GM12875 (cell line): ENCODE data around the gene IRX3.
"Not testable (repeated sequence)": the region's sequence is repeated elsewhere in the genome, so short reads cannot be mapped to it uniquely, and the experiment has no call there.

Experiments
- H3K4me3 ChIP-seq: one replicate; pipeline ENCODE4 v1.5.1; 2011; ENCODE audit warnings: low read depth, low read length, control low read depth
- CTCF ChIP-seq: IDR thresholded peaks from 2 replicates; pipeline ENCODE4 v1.5.1; 2011; ENCODE audit warnings: low read depth, mild to moderate bottlenecking, control low read depth, inconsistent platforms, low read length, moderate library complexity, borderline replicate concordance; ENCODE audit not compliant: insufficient read depth

IRX3 gene

DNA sequence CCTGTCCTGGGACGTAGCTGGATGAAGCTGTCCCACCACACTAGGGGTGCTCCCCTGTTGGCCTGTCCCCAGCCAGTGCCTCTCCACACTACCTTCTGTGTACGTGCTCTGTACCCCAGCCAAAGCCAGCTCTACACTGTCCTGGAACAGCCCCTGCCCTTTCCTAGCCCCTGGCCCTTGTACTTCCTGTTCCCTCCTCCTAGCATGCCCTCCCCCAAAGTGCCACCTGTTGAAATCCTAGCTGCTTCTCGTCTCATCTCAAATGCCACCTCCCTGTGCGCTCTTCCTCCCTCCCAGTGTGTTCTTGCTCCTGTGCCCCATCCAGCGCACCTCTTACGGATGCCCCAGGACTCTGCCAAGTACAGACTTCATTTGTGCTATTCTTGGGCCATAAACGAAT is 33.5 kb downstream of the IRX3 start:
- H3K4me3 ChIP-seq: no peak overlapping the region
- TF ChIP-seq CTCF: no peak

DNA sequence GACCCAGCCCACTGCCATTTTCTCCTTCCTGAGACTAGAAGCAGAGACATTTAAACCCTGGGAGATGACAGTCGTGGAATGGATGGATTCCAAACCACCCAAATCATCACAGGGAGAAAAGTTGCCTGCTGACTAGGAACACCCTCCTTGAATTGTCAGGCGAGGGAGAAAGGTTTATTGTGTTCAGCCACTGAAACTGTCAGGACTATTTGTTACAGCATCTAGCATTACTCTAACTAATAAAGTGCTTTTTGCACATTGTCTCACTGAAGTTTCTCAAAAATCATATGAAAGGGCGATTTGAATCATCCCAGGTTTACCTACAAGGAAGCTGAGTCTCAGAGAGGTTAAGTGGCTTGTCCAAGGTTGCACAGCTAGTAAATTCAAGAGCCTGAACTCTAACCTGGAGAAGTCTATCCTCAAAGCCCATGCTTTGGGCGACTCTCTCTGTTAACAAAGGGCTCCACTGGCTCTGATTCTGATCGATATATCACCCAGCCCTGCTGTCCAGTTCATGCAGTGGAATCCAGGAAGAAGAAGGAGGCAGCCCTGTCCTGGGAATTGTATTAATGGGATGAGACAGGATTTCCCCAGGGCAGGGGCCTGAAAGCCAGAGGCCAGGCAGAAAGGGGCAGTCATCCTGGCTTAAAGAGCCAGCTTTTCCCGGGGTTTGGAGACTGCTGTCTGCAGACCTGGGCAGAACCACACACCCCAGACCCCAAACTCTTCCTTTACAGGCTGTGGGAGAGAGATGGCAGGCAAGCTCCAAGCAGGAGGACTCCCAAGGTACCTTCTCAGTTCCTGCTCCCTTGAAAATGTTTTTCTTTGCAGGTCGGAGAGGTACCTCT is 37.5 kb downstream of the IRX3 start:
- no peak for TF ChIP-seq CTCF
- H3K4me3 ChIP-seq: no peak overlapping the region

GRCh38 chr16:54247705-54248104 is 38.9 kb downstream of the IRX3 start:
- not testable (repeated sequence) for H3K4me3 ChIP-seq

GRCh38 chr16:54246454-54246821 is 40.1 kb downstream of the IRX3 start:
- TF ChIP-seq CTCF: no peak

DNA sequence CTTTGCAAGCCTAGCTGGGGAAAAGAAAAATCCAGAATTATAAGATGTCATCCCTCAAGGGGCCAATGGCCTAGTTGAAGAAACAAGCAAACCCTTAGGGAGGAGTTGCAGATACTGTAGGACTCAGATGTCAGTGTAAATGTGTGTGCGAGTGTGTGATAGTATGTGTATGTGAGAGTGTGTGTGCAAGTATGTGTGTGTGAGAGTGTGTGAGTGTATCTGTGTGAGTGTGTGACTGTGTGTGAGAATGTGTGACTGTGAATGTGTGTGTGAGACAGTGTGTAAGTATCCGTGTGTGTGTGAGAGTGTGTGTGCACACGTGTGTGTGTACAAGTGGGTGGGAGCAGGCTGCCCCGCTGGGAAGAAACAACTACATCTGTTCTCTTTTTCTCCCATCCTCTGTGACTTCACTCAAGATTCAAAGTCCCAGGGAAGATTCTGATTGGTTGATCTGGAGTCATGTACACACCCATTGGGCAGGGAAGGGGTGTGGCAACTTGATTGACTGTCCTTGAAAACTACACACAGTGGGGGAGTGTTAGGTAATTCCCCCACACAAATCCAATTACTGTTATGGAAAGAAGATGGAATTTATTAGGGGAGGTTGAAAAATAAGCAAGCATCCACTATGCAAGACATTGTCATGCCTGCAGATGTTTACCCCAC is 40.7 kb downstream of the IRX3 start:
- no peak for TF ChIP-seq CTCF
- no peak overlapping the region for H3K4me3 ChIP-seq

More at GRCh38 chr16:54246454-54246821, 40.1 kb downstream of the IRX3 start:
- no peak overlapping the region for H3K4me3 ChIP-seq

DNA sequence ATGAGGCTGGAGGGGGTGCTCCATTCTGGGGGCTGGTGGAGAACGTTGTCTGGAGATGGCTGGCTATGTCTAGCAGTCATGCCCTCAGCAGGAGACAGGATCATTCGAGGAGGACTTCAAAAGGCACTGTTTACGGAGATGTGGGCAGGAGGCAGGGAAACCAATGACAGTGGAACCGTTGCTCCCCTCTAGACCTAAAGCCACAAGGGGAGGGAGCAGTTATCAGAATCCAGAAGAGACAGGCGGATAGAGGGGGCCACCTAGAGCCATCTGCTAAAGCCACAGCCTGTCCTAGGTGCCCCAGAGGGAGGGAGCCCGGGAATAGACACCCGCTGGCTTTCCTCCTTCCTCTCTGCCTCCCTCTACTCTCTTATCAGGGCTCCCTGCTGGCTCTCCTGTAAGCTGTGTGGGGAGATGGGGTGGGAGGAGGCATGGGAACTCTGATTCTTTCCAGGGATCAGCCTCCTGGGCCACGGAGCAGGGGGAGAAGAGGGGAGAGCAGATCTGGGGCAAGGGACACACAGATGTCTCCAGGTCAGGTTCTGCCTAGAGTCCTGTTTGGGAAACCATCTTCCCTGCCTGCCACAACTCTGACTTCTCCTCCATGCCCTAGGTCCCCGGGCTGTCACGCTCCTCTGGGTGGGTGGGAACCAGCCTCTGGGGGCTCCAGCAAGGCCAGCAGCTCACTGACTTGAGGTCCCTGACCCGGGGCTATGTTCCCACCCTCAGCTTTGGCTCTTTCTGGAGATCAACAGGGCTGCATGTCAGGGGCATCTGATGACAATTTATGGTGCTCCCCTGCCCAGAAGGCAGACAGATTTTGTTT is 42.3 kb downstream of the IRX3 start:
- TF ChIP-seq CTCF: no peak

GRCh38 chr16:54243202-54243601 is 43.4 kb downstream of the IRX3 start:
- TF ChIP-seq CTCF: no peak
- H3K4me3 ChIP-seq: no peak overlapping the region

More for the DNA sequence above, 42.3 kb downstream of the IRX3 start:
- H3K4me3 ChIP-seq: no peak overlapping the region
